Pancreas (tissue), 10 donors: ENCODE measurements around the gene NSRP1. TPM values are rescaled to one million over a fixed set of nuclear protein-coding genes. Genes with fewer than 3 reads are reported as not detected.

Source experiments
- ATAC-seq, 4 donors: fragments of 200-7000 bp; cut with Tn5 transposase; one replicate each; pipeline versions ENCODE4 v1.8.0 to v1.9.1; 2020; ENCODE audit warnings: mild to moderate bottlenecking in 4 of 4, moderate library complexity in 4 of 4
- DNase-seq, 6 donors: peaks; one replicate each; pipeline ENCODE4 v3.0.0-alpha.2; 2020
- FAIRE-seq: peaks from 2 replicates; lab custom pipeline; 2012; peaks lifted over from hg19 to GRCh38; lab: Jason Lieb, UNC
- H3K27ac ChIP-seq, 4 donors: fragments of 200-600 bp; sonication (generic); 1 replicate in 3 of 4; 2 replicates in 1 of 4; pipeline versions ENCODE4 v1.5.0 to v1.8.0; 2020
- H3K27me3 ChIP-seq, 4 donors: fragments of 200-600 bp; one replicate each; pipeline ENCODE4 v1.8.0; 2021
- H3K36me3 ChIP-seq, 3 donors: fragments of 200-600 bp; sonication (generic) in 1 of 3; one replicate each; pipeline versions ENCODE4 v1.5.0 to v1.8.0; 2020 to 2021
- H3K4me1 ChIP-seq, 3 donors: fragments of 200-600 bp; one replicate each; pipeline ENCODE4 v1.8.0; 2021
- H3K4me3 ChIP-seq, 4 donors: fragments of 200-600 bp; sonication (generic) in 2 of 4; one replicate each; pipeline versions ENCODE4 v1.5.0 to v1.8.0; 2020 to 2021
- H3K9me3 ChIP-seq, 4 donors: fragments of 200-600 bp; one replicate each; pipeline ENCODE4 v1.8.0; 2021
- CTCF ChIP-seq, 4 donors: fragments of 200-600 bp; sonication (generic) in 3 of 4; IDR thresholded peaks; one replicate each; pipeline versions ENCODE4 v1.5.0 to v1.8.0; 2021; ENCODE audit warnings: antibody characterized with exemption in 4 of 4
- WGBS, 2 donors: extraction: QIAGEN DNeasy Blood & Tissue Kit; methylation state at CpG; one replicate each; pipeline ENCODE4 v1.1.7; 2013; 5-methylcytosine and 5-hydroxymethylcytosine counted together
- intact Hi-C, 3 donors: fragments of 100-400 bp; cut with DNase I; formaldehyde crosslinking; loops; one replicate each; pipeline versions ENCODE4 v1.11.1 to v1.14.2; 2022
- polyA plus RNA-seq, 2 donors: library from polyadenylated mRNA; stranded (reverse); fragments of 200-250 nt; gene quantifications; one replicate each; pipeline ENCODE4 v1.2.3, GENCODE V29; 2013
- total RNA-seq, 6 donors: library from RNA; stranded (reverse); fragmentation: NEBNext Ultra II Directional in 4 of 6; extraction: Animal tissue kit (Norgen Biotek cat#: 25700) in 4 of 6; gene quantifications; one replicate each; pipeline versions ENCODE4 v1.2.1 to v1.2.4, GENCODE V29; 2021 to 2023
- donor health status: healthy with polysubstance abuse.
- donor health status: DM: no; HTN: no; CAD: no; lungs with moderate emphysema.
- donor health status: DM: no; HTN: no; CAD: no.
- donor health status: control.
- donor health status: control.
- donor health status: Bipolar disorder and iron deficiency.
- donor health status: DM: yes; HTN: yes; CAD: no.
- donor health status: DM: no; HTN: no; CAD: no.
- donor health status: DM: no; HTN: no; CAD: no.
- donor health status: DM: yes; HTN: yes; CAD: no.

The NSRP1 gene
- total and polyA plus RNA-seq, 8 donors, result 13.8 to 24.2 (median 15.2) TPM

- no peaks in the 10 kb centered on the region for H3K9me3 ChIP-seq
- intact Hi-C loops, result no loop called here
- no peaks in the 10 kb centered on the region for H3K4me1 ChIP-seq
- DNase-seq, result no peak
- no peak overlapping the region for H3K27ac ChIP-seq
- no peak for ATAC-seq
- no peak overlapping the region for H3K4me3 ChIP-seq
- no peak for FAIRE-seq
- WGBS, 2 donors, result 68 to 78% methylated on average over 9 of the region's 9 CpGs
- H3K27me3 ChIP-seq, result no peaks in the 10 kb centered on the region
- no peak for TF ChIP-seq CTCF (IDR thresholded peaks at IDR 0.05)
- no peaks in the 10 kb centered on the region for H3K36me3 ChIP-seq
Observed at GRCh38 chr17:30207655-30208054, 91.0 kb downstream of the NSRP1 start.

DNA sequence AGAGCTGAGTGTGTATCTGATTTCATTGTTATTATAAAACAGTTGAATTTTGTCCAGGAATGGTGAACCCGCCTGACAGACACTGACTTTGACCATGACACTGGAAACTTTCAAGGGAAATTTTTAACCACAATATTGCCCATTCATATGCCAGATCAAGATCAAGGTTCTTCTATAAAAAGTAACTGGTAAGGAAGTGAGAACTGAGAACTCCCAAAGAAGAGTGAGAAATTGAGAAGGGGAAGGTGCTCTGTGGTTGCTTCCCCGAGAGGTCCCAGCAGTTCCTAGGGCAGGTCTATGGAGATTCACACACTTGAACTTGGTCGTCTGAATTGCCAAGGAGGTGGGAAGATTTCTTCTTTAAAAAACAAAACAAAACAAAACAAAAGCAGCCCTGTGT, 91.6 kb downstream of the NSRP1 start:
- no peak for TF ChIP-seq CTCF (IDR thresholded peaks at IDR 0.05)
- FAIRE-seq (no peak), DNase-seq (no peak), ATAC-seq (no peak)
- no peak overlapping the region for H3K4me3 ChIP-seq
- H3K27ac ChIP-seq, result no peak overlapping the region
- intact Hi-C loops, result no loop called here
- H3K27me3 ChIP-seq, result no peaks in the 10 kb centered on the region
- H3K9me3 ChIP-seq, result no peaks in the 10 kb centered on the region
- no peaks in the 10 kb centered on the region for H3K4me1 ChIP-seq
- no peaks in the 10 kb centered on the region for H3K36me3 ChIP-seq
- WGBS, 2 donors, result 53 to 63% methylated on average over 3 of the region's 3 CpGs

DNA sequence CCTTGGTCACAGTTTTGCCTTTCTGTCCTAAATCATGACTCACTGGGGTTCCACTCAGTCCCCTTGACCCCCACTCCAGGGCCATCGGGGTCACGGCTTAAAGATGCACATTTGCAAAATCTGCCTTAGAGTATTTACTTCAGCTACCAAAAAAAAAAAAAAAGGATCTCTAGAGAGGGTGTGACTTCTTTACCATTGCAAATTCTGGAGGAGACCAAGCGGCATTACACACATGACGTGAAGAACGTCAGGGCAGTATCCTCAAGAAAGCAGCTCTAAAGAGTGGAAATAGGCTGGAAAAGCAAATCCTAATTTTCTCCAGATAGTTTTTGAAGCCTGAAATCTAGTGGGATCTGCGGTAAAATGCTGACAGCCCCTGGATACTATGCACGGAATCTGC, 93.3 kb downstream of the NSRP1 start:
- TF ChIP-seq CTCF (IDR thresholded peaks at IDR 0.05), result no peak
- no peaks in the 10 kb centered on the region for H3K27me3 ChIP-seq
- H3K27ac ChIP-seq, result no peak overlapping the region
- H3K36me3 ChIP-seq, result no peaks in the 10 kb centered on the region
- no peaks in the 10 kb centered on the region for H3K9me3 ChIP-seq
- H3K4me1 ChIP-seq, result no peaks in the 10 kb centered on the region
- no peak for DNase-seq
- H3K4me3 ChIP-seq, result no peak overlapping the region
- intact Hi-C loops, result no loop called here
- ATAC-seq, result no peak
- 79 to 84% methylated on average over 7 of the region's 7 CpGs for WGBS, 2 donors
- no peak for FAIRE-seq

DNA sequence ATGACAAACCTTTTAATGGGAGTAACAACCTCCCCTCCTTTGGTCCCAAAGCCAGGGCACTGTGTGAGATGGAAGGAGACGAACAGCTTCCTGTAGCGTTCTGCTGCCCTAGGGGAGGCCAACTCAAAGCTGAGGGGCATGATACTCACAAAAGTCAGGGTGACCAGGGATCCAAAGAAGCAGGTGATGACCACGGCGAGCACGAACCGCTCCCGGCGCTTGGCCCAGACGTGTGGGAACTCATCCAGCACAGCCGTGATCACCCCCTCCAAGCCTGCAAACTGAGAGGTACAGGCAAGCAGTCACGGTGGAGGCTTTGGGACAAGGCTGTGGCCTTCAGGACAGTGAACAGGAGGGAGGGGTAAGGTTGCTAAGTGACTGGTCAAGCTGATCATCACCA, 93.8 kb downstream of the NSRP1 start:
- no peak overlapping the region for H3K4me3 ChIP-seq
- H3K4me1 ChIP-seq, result no peaks in the 10 kb centered on the region
- H3K27ac ChIP-seq, result no peak overlapping the region
- ATAC-seq, result no peak
- no peak for FAIRE-seq
- 77 to 87% methylated on average over 11 of the region's 11 CpGs for WGBS, 2 donors
- no peaks in the 10 kb centered on the region for H3K27me3 ChIP-seq
- DNase-seq, result no peak
- intact Hi-C loops, result no loop called here
- H3K9me3 ChIP-seq, result no peaks in the 10 kb centered on the region
- no peak for TF ChIP-seq CTCF (IDR thresholded peaks at IDR 0.05)
- no peaks in the 10 kb centered on the region for H3K36me3 ChIP-seq

GRCh38 chr17:30210901-30211300, 94.3 kb downstream of the NSRP1 start:
- intact Hi-C loops, result no loop called here
- no peak overlapping the region for H3K4me3 ChIP-seq
- H3K4me1 ChIP-seq, result no peaks in the 10 kb centered on the region
- no peaks in the 10 kb centered on the region for H3K27me3 ChIP-seq
- no peak for FAIRE-seq
- no peak for DNase-seq
- H3K36me3 ChIP-seq, result no peaks in the 10 kb centered on the region
- no peak overlapping the region for H3K27ac ChIP-seq
- ATAC-seq, result no peak
- H3K9me3 ChIP-seq, result no peaks in the 10 kb centered on the region
- 84% methylated on average over 10 of the region's 10 CpGs for WGBS, 2 donors
- no peak for TF ChIP-seq CTCF (IDR thresholded peaks at IDR 0.05)
